ENCODE measurements around the gene ZNF516. TPM values are rescaled to one million over a fixed set of nuclear protein-coding genes. Genes with fewer than 3 reads are reported as not detected.

ZNF516 gene
- total and polyA plus RNA-seq, 10 of the 15 experiments (the other 5 are each of a cell fraction or from before 2014, with no cell fraction given), result 2.0 to 32.0 (median 8.3) TPM

DNA sequence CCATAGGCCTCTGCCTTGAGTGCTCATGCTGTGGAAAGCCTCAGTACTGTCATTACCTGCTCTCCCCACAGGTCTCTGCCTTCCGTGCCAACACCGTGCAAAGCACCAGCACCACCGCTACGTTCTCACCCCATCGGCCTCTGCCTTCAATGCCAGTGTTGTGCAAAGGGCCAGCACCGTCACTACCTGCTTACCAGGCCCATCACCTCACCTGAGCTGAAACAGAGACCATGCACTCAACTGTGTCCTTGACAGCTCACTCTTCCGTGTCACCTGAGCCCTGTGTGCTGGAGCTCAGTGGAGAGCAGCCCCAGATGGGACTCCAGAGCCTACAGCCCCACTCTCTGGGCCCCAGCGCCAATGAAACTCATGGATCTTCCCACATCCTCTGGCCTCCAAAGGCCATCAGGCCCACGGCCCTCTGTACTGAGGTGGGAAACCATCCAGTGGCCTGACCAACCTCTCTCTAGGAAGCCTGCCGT is 62.7 kb downstream of the ZNF516 start:
- ATAC-seq, result no peak

More for the DNA sequence above, 62.7 kb downstream of the ZNF516 start:
- ChIA-PET RAD21 (ENCODE audit: unreplicated experiment) (interaction anchor here (0.6 kb wide), 1 partner anchor 26 kb away, joined by 3 read pairs; no protein-coding TSS in a partner anchor), POLR2A (no interaction called here), SMC1A (ENCODE audit: uncharacterized antibody, unreplicated experiment) (no interaction called here), CTCF (no interaction called here)
- H3K27me3 ChIP-seq (replicated peaks in 1 of 2; ENCODE audit: control insufficient read depth in 2 of 2, insufficient read depth in 2 of 2, low read length in 1 of 2), result no peaks in the 10 kb centered on the region
- in situ Hi-C loops (cut with MboI), result no loop called here
- no peak overlapping the region for H2AFZ ChIP-seq (ENCODE audit: control insufficient read depth, low read depth, low read length)
- 84% methylated on average over 10 of the region's 10 CpGs for WGBS (ENCODE audit: insufficient coverage, insufficient replicate concordance, low lambda C conversion rate, missing lambda C conversion rate)
- FAIRE-seq (no peak), DNase-seq (ENCODE audit: low read depth, low spot score) (no peak)
- no peak overlapping the region for H3K4me3 ChIP-seq
- TF ChIP-seq HDAC6 (IDR thresholded peaks at IDR 0.05; ENCODE audit: unreplicated experiment), result no peak
- TF ChIP-seq TAF1 (IDR thresholded peaks at IDR 0.05; ENCODE audit: borderline replicate concordance, low read depth, low read length), result no peak
- no peak for TF ChIP-seq FOXK2 (IDR thresholded peaks at IDR 0.05)
- TF ChIP-seq ZNF24 (IDR thresholded peaks at IDR 0.05), result no peak
- no peak for TF ChIP-seq STAT3 (IDR thresholded peaks at IDR 0.05; ENCODE audit: low read depth, low read length)
- TF ChIP-seq, protein P1, sequence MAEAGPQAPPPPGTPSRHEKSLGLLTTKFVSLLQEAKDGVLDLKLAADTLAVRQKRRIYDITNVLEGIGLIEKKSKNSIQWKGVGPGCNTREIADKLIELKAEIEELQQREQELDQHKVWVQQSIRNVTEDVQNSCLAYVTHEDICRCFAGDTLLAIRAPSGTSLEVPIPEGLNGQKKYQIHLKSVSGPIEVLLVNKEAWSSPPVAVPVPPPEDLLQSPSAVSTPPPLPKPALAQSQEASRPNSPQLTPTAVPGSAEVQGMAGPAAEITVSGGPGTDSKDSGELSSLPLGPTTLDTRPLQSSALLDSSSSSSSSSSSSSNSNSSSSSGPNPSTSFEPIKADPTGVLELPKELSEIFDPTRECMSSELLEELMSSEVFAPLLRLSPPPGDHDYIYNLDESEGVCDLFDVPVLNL (IDR thresholded peaks at IDR 0.05; ENCODE audit: low read depth, low read length), result no peak
- no peak for TF ChIP-seq SUZ12 (IDR thresholded peaks at IDR 0.05; ENCODE audit: unreplicated experiment)
- no peak for TF ChIP-seq CBX5 (IDR thresholded peaks at IDR 0.05; ENCODE audit: low read depth)
- no peak for TF ChIP-seq RAD51 (IDR thresholded peaks at IDR 0.05)
- TF ChIP-seq, protein P2, sequence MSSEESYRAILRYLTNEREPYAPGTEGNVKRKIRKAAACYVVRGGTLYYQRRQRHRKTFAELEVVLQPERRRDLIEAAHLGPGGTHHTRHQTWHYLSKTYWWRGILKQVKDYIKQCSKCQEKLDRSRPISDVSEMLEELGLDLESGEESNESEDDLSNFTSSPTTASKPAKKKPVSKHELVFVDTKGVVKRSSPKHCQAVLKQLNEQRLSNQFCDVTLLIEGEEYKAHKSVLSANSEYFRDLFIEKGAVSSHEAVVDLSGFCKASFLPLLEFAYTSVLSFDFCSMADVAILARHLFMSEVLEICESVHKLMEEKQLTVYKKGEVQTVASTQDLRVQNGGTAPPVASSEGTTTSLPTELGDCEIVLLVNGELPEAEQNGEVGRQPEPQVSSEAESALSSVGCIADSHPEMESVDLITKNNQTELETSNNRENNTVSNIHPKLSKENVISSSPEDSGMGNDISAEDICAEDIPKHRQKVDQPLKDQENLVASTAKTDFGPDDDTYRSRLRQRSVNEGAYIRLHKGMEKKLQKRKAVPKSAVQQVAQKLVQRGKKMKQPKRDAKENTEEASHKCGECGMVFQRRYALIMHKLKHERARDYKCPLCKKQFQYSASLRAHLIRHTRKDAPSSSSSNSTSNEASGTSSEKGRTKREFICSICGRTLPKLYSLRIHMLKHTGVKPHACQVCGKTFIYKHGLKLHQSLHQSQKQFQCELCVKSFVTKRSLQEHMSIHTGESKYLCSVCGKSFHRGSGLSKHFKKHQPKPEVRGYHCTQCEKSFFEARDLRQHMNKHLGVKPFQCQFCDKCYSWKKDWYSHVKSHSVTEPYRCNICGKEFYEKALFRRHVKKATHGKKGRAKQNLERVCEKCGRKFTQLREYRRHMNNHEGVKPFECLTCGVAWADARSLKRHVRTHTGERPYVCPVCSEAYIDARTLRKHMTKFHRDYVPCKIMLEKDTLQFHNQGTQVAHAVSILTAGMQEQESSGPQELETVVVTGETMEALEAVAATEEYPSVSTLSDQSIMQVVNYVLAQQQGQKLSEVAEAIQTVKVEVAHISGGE (CRISPR knock-in tag; IDR thresholded peaks at IDR 0.05), result no peak
- H3K9me3 ChIP-seq (replicated peaks; ENCODE audit: control insufficient read depth, insufficient read depth, low read length), result no peaks in the 10 kb centered on the region; the same call in 2 of the 3 replicates
- no peak overlapping the region for H3K9ac ChIP-seq (ENCODE audit: control insufficient read depth, insufficient read depth, low read length)
- H3K79me2 ChIP-seq (ENCODE audit: control insufficient read depth, insufficient read depth, low read length), result peaks cover 14% of the 10 kb centered on the region
- peaks cover 10 to 12% of the 10 kb centered on the region in 2 experiments for H3K36me3 ChIP-seq (ENCODE audit: control insufficient read depth in 2 of 2, insufficient read depth in 2 of 2, low read length in 1 of 2)
- peaks cover 2% of the 10 kb centered on the region; the same call in 1 of the 2 replicates for H4K20me1 ChIP-seq (ENCODE audit: control insufficient read depth, insufficient read depth)
- no peaks in the 10 kb centered on the region for H3K4me1 ChIP-seq (ENCODE audit: control insufficient read depth, insufficient read depth, low read length)
- intact Hi-C loops (cut with micrococcal nuclease; ENCODE audit: unreplicated experiment), result no loop called here
- no TSS peak for BruUV-seq (replicated peaks)
- H3K27ac ChIP-seq (ENCODE audit: control insufficient read depth, insufficient read depth), result no peak overlapping the region
- H3K4me2 ChIP-seq (ENCODE audit: control insufficient read depth, insufficient read depth), result no peak overlapping the region

Measured in GM12878 (cell line).